ENCODE measurements around the gene C12orf57.

Gene C12orf57

DNA sequence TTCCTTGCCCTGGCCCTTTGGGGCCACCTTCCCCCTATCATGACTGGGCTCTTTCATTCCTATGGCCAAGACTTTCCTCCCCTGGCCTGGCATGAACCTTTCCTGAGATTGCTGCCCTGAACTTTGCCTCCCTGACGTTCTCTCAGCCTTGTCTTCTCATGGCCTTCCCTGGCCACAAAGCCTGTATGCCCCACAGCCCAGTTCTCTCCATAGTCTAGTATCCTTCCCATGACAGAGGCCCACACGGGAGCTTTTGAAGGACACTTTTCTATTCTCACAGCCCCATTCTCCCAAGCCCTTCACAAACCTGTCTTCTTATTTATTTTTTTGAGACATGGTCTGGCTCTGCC is 4.7 kb upstream of the C12orf57 start:
- Mint-ChIP-seq H3K4me1 (ENCODE audit: low read depth) (peaks cover 30% of the 10 kb centered on the region), H3K36me3 (ENCODE audit: low read depth) (peaks cover 27% of the 10 kb centered on the region), H3K27ac (peak overlapping the region; percentile 79), H3K27me3 (ENCODE audit: low read depth) (no peaks in the 10 kb centered on the region), H3K9me3 (no peaks in the 10 kb centered on the region), H3K4me3 (peak overlapping the region; percentile 51)

DNA sequence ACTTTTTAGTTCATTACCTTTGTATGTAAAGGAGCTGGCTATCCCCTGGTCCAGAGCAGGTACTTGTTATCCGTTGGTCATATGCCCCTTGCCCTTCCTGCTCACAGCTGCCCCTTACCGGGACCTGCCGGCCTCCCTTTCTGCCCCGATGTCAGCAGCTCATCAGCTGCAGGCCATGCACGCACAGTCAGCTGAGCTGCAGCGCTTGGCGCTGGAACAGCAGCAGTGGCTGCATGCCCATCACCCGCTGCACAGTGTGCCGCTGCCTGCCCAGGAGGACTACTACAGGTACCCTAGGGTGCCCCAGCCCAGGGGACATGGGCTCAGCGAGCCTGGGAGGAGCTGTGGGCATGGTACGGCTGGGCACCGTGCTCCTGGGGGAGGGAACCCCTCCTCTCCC is 2.6 kb upstream of the C12orf57 start:
- Mint-ChIP-seq H3K36me3 (ENCODE audit: low read depth) (peaks cover 10% of the 10 kb centered on the region), H3K4me1 (ENCODE audit: low read depth) (peaks cover 36% of the 10 kb centered on the region), H3K27ac (peak overlapping the region; percentile 31), H3K9me3 (no peaks in the 10 kb centered on the region), H3K27me3 (ENCODE audit: low read depth) (no peaks in the 10 kb centered on the region), H3K4me3 (no peak overlapping the region)

DNA sequence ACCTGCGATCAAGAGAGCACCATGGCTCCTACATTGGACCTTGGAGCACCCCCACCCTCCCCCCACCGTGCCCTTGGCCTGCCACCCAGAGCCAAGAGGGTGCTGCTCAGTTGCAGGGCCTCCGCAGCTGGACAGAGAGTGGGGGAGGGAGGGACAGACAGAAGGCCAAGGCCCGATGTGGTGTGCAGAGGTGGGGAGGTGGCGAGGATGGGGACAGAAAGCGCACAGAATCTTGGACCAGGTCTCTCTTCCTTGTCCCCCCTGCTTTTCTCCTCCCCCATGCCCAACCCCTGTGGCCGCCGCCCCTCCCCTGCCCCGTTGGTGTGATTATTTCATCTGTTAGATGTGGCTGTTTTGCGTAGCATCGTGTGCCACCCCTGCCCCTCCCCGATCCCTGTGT is 2.0 kb upstream of the C12orf57 start:
- Mint-ChIP-seq H3K4me1 (ENCODE audit: low read depth) (peaks cover 34% of the 10 kb centered on the region), H3K27ac (peak overlapping the region; percentile 31), H3K4me3 (no peak overlapping the region), H3K9me3 (no peaks in the 10 kb centered on the region), H3K36me3 (ENCODE audit: low read depth) (peaks cover 6% of the 10 kb centered on the region), H3K27me3 (ENCODE audit: low read depth) (no peaks in the 10 kb centered on the region)

DNA sequence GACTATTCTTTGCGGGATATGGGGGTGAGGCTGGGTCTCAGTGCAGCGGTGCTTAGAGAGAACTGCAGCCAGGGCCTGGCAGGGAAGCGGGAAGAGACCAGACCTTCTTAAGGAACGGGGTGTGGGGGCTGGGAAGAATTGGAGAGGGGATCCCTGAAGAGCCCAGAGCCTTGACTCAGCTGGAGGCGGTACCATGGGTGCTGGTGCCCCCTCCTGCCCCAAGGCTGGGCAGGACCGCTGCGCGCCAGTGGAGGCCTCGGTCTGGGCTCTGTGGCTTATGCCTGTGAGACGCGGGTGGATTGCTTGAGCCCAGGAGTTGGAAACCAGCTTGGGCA is 1.5 kb upstream of the C12orf57 start:
- Mint-ChIP-seq H3K36me3 (ENCODE audit: low read depth) (peaks cover 6% of the 10 kb centered on the region), H3K27me3 (ENCODE audit: low read depth) (no peaks in the 10 kb centered on the region), H3K4me1 (ENCODE audit: low read depth) (peaks cover 37% of the 10 kb centered on the region), H3K27ac (peak overlapping the region; percentile 96), H3K4me3 (no peak overlapping the region), H3K9me3 (no peaks in the 10 kb centered on the region)

- H3K4me3 Mint-ChIP-seq: peak overlapping the region; percentile 85
- peaks cover 44% of the 10 kb centered on the region for H3K4me1 Mint-ChIP-seq (ENCODE audit: low read depth)
- H3K27me3 Mint-ChIP-seq (ENCODE audit: low read depth): no peaks in the 10 kb centered on the region
- peaks cover 7% of the 10 kb centered on the region for H3K36me3 Mint-ChIP-seq (ENCODE audit: low read depth)
- no peaks in the 10 kb centered on the region for H3K9me3 Mint-ChIP-seq
- peak overlapping the region; percentile 96 for H3K27ac Mint-ChIP-seq
These were observed 467 bp upstream of the C12orf57 start for GRCh38 chr12:6943389-6943721.

- Mint-ChIP-seq H3K9me3 (no peaks in the 10 kb centered on the region), H3K4me1 (ENCODE audit: low read depth) (peaks cover 51% of the 10 kb centered on the region), H3K36me3 (ENCODE audit: low read depth) (peaks cover 3% of the 10 kb centered on the region), H3K27ac (peak overlapping the region; percentile 96), H3K27me3 (ENCODE audit: low read depth) (no peaks in the 10 kb centered on the region), H3K4me3 (peak overlapping the region; percentile 85)
These were observed 762 bp downstream of the C12orf57 start for GRCh38 chr12:6944381-6945186.

- Mint-ChIP-seq H3K36me3 (ENCODE audit: low read depth) (peaks cover 3% of the 10 kb centered on the region), H3K9me3 (no peaks in the 10 kb centered on the region), H3K27ac (peak overlapping the region; percentile 96), H3K4me3 (peak overlapping the region; percentile 85), H3K27me3 (ENCODE audit: low read depth) (no peaks in the 10 kb centered on the region), H3K4me1 (ENCODE audit: low read depth) (peaks cover 60% of the 10 kb centered on the region)
These were observed 1.8 kb downstream of the C12orf57 start for GRCh38 chr12:6945613-6946012.

GRCh38 chr12:6946033-6946919 is 2.5 kb downstream of the C12orf57 start:
- H3K9me3 Mint-ChIP-seq: no peaks in the 10 kb centered on the region
- H3K27ac Mint-ChIP-seq: peak overlapping the region; percentile 96

DNA sequence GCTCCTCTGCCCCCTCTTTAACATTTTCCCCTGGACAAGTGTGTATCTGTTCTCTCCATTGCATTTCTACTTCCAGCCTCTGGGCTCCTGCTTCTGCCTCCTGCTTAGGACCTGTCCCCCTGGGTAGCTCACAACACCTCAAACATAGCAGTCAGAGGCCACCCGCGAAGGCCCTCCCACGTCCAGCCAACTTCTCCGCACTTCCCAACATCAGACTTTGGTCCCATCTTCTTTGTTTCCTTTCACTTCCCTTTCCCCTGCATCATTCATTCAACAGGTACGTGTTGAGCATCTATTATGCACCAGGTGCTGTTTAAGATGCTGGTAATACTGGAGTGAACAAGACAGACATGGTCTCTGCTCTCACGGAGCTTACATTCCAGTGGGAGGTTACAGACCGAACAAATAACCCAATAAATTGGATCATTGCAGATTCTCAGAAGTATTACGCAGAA is 3.1 kb downstream of the C12orf57 start:
- Mint-ChIP-seq H3K4me1 (ENCODE audit: low read depth) (peaks cover 64% of the 10 kb centered on the region), H3K9me3 (no peaks in the 10 kb centered on the region), H3K36me3 (ENCODE audit: low read depth) (peaks cover 6% of the 10 kb centered on the region), H3K27ac (peak overlapping the region; percentile 96), H3K4me3 (peak overlapping the region; percentile 85), H3K27me3 (ENCODE audit: low read depth) (no peaks in the 10 kb centered on the region)

More at GRCh38 chr12:6946033-6946919, 2.5 kb downstream of the C12orf57 start:
- Mint-ChIP-seq H3K4me1 (ENCODE audit: low read depth) (peaks cover 64% of the 10 kb centered on the region), H3K27me3 (ENCODE audit: low read depth) (no peaks in the 10 kb centered on the region), H3K36me3 (ENCODE audit: low read depth) (peaks cover 3% of the 10 kb centered on the region), H3K4me3 (peak overlapping the region; percentile 85)

- H3K4me1 Mint-ChIP-seq (ENCODE audit: low read depth): peaks cover 67% of the 10 kb centered on the region
- H3K4me3 Mint-ChIP-seq: peak overlapping the region; percentile 14
- peak overlapping the region; percentile 70 for H3K27ac Mint-ChIP-seq
- H3K36me3 Mint-ChIP-seq (ENCODE audit: low read depth): peaks cover 10% of the 10 kb centered on the region
- no peaks in the 10 kb centered on the region for H3K9me3 Mint-ChIP-seq
- H3K27me3 Mint-ChIP-seq (ENCODE audit: low read depth): no peaks in the 10 kb centered on the region
These were observed 3.8 kb downstream of the C12orf57 start for GRCh38 chr12:6947615-6948014.

GRCh38 chr12:6948873-6949594 is 5.2 kb downstream of the C12orf57 start:
- Mint-ChIP-seq H3K36me3 (ENCODE audit: low read depth) (peaks cover 14% of the 10 kb centered on the region), H3K4me1 (ENCODE audit: low read depth) (peaks cover 71% of the 10 kb centered on the region), H3K27me3 (ENCODE audit: low read depth) (no peaks in the 10 kb centered on the region), H3K27ac (peak overlapping the region; percentile 93), H3K4me3 (peak overlapping the region; percentile 71), H3K9me3 (no peaks in the 10 kb centered on the region)

- H3K9me3 Mint-ChIP-seq: no peaks in the 10 kb centered on the region
- peaks cover 19% of the 10 kb centered on the region for H3K36me3 Mint-ChIP-seq (ENCODE audit: low read depth)
- peak overlapping the region; percentile 98 for H3K27ac Mint-ChIP-seq
- H3K27me3 Mint-ChIP-seq (ENCODE audit: low read depth): no peaks in the 10 kb centered on the region
- peaks cover 76% of the 10 kb centered on the region for H3K4me1 Mint-ChIP-seq (ENCODE audit: low read depth)
- peak overlapping the region; percentile 98 for H3K4me3 Mint-ChIP-seq
These were observed 6.6 kb downstream of the C12orf57 start for GRCh38 chr12:6950401-6950801.

DNA sequence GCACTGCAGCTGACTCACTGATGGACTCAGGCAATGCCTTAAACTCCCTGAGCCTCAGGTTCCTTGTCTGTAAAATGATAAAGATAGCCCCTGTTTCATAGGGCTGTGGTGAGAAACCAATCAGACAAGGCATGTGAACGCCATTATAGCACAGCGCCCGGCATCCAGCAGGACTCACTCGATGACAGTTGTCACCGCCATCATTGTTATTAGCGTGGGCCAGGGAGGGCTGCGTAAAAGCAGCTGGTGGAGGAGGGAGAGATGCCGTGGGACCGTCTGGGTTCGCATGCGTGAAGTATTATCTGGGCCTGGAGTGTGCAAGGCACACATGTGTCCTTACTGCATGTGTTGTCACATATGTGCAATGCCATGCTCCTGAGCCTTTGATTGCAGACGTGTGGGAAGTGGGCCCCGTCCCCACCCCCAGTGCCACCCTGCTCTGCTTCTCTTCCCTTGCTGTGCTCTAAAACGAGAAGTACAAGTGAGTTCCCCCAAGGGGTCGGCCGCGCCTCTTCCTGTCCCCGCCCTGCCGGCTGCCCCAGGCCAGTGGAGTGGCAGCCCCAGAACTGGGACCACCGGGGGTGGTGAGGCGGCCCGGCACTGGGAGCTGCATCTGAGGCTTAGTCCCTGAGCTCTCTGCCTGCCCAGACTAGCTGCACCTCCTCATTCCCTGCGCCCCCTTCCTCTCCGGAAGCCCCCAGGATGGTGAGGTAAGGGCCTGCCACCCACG is 7.2 kb downstream of the C12orf57 start, which contains the start of gene PTPN6:
TSS of gene PTPN6 (plus strand) at position 546 of the 730 bp plus-strand sequence. CDS start at position 703, 157 bp downstream.
- peaks cover 25% of the 10 kb centered on the region for H3K36me3 Mint-ChIP-seq (ENCODE audit: low read depth)

More for the DNA sequence above, 7.2 kb downstream of the C12orf57 start, which contains the start of gene PTPN6:
- Mint-ChIP-seq H3K4me3 (peak within 1 kb of the TSS; percentile 98), H3K27ac (peak within 1 kb of the TSS; percentile 98), H3K27me3 (ENCODE audit: low read depth) (no peaks in the 10 kb centered on the region), H3K4me1 (ENCODE audit: low read depth) (peaks cover 75% of the 10 kb centered on the region), H3K9me3 (no peaks in the 10 kb centered on the region)

Measured in T-helper 1 cell treated with Interleukin-12 subunit alpha and Interleukin-12 subunit beta and Interleukin-4 antibody, amounts not matched to agents 30 μg/mL and 1 μg/mL, for 36 hours (primary cell).